CD14-positive monocyte (primary cell): ENCODE measurements around the gene ILF2. TPM values are rescaled to one million over a fixed set of nuclear protein-coding genes. Genes with fewer than 3 reads are reported as not detected.

ENCODE experiments used
- DNase-seq, 3 donors: peaks; one replicate each; pipeline ENCODE4 v3.0.0-alpha.2; 2011 to 2022
- H2AFZ ChIP-seq: 2 replicates; pipeline ENCODE4 v1.6.0; 2012; ENCODE audit warnings: mild to moderate bottlenecking, low read depth, low read length, inconsistent platforms; ENCODE audit not compliant: insufficient read depth, poor library complexity, severe bottlenecking
- H3K27ac ChIP-seq, 2 donors: 1 replicate in 1 of 2; 2 replicates in 1 of 2; pipeline ENCODE4 v1.5.1; 2012 to 2013; ENCODE audit warnings: low read length in 2 of 2, control low read depth in 1 of 2, inconsistent platforms in 1 of 2, low read depth in 1 of 2, mild to moderate bottlenecking in 1 of 2
- H3K27me3 ChIP-seq, 2 donors: one replicate each; pipeline versions ENCODE4 v1.6.0 to v1.6.1; 2011 to 2013; ENCODE audit warnings: low read length in 2 of 2; ENCODE audit not compliant: control insufficient read depth in 2 of 2, insufficient read depth in 2 of 2
- H3K36me3 ChIP-seq, 2 donors: replicated peaks in 1 of 2; 1 replicate in 1 of 2; 2 replicates in 1 of 2; pipeline versions ENCODE4 v1.5.1 to v1.6.1; 2012 to 2013; ENCODE audit warnings: low read length in 2 of 2, control low read depth in 1 of 2, inconsistent platforms in 1 of 2, mild to moderate bottlenecking in 1 of 2; ENCODE audit not compliant: insufficient read depth in 2 of 2, control insufficient read depth in 1 of 2
- H3K4me1 ChIP-seq, 2 donors: 1 replicate in 1 of 2; 2 replicates in 1 of 2; pipeline versions ENCODE4 v1.5.1 to v1.6.1; 2012 to 2013; ENCODE audit warnings: low read length in 2 of 2, control low read depth in 1 of 2, inconsistent platforms in 1 of 2, mild to moderate bottlenecking in 1 of 2, moderate library complexity in 1 of 2; ENCODE audit not compliant: insufficient read depth in 2 of 2, control insufficient read depth in 1 of 2
- H3K4me2 ChIP-seq: replicated peaks from 2 replicates; pipeline ENCODE3; 2012; ENCODE audit warnings: low read length, moderate library complexity, mild to moderate bottlenecking; ENCODE audit not compliant: poor library complexity, severe bottlenecking; ENCODE audit errors: extremely low read depth
- H3K4me3 ChIP-seq, 3 experiments: fragments of 200-600 bp in 1 of 3; sonication (generic) in 1 of 3; replicated peaks in 1 of 3; 1 replicate in 2 of 3; 2 replicates in 1 of 3; pipeline ENCODE4 v1.5.1; 2011 to 2013; ENCODE audit warnings: low read length in 3 of 3, mild to moderate bottlenecking in 3 of 3, control low read depth in 2 of 3, low read depth in 2 of 3, inconsistent platforms in 1 of 3, moderate library complexity in 1 of 3
- H3K79me2 ChIP-seq: 2 replicates; pipeline ENCODE4 v1.6.0; 2012; ENCODE audit warnings: mild to moderate bottlenecking, control low read depth, inconsistent platforms, low read length, moderate library complexity; ENCODE audit not compliant: insufficient read depth
- H3K9ac ChIP-seq: 2 replicates; pipeline ENCODE4 v1.6.0; 2017; ENCODE audit warnings: low read length, mild to moderate bottlenecking; ENCODE audit not compliant: insufficient read depth, poor library complexity, severe bottlenecking
- H3K9me3 ChIP-seq, 2 donors: replicated peaks in 1 of 2; 1 replicate in 1 of 2; 2 replicates in 1 of 2; pipeline versions ENCODE4 v1.5.1 to v1.6.1; 2012 to 2013; ENCODE audit warnings: low read length in 2 of 2, control low read depth in 1 of 2; ENCODE audit not compliant: control insufficient read depth in 1 of 2, insufficient read depth in 1 of 2
- H4K20me1 ChIP-seq: 2 replicates; pipeline ENCODE4 v1.6.0; 2012; ENCODE audit warnings: mild to moderate bottlenecking, low read length, control low read depth, moderate library complexity; ENCODE audit not compliant: insufficient read depth
- H3K27ac Mint-ChIP-seq, 7 donors: one replicate each; pipeline ENCODE4 v1.8.0; 2020; ENCODE audit warnings: mild to moderate bottlenecking in 7 of 7, mixed read lengths in 7 of 7, moderate library complexity in 6 of 7, inconsistent platforms in 2 of 7
- H3K27me3 Mint-ChIP-seq, 3 donors: one replicate each; pipeline ENCODE4 v1.8.0; 2021 to 2022; ENCODE audit warnings: low read depth in 3 of 3, mild to moderate bottlenecking in 3 of 3, mixed read lengths in 3 of 3, moderate library complexity in 3 of 3, inconsistent platforms in 1 of 3
- H3K36me3 Mint-ChIP-seq, 2 donors: one replicate each; pipeline ENCODE4 v1.8.0; 2020; ENCODE audit warnings: mixed read lengths in 2 of 2, inconsistent platforms in 1 of 2, mild to moderate bottlenecking in 1 of 2
- H3K4me1 Mint-ChIP-seq: one replicate; pipeline ENCODE4 v1.8.0; 2020; ENCODE audit warnings: mild to moderate bottlenecking, mixed read lengths
- H3K4me3 Mint-ChIP-seq, 2 donors: one replicate each; pipeline ENCODE4 v1.8.0; 2020; ENCODE audit warnings: mild to moderate bottlenecking in 2 of 2, mixed read lengths in 2 of 2, moderate library complexity in 1 of 2
- H3K9me3 Mint-ChIP-seq, 7 donors: one replicate each; pipeline ENCODE4 v1.8.0; 2020 to 2022; ENCODE audit warnings: mixed read lengths in 7 of 7, mild to moderate bottlenecking in 6 of 7, moderate library complexity in 6 of 7, inconsistent platforms in 2 of 7
- CTCF ChIP-seq: fragments of 200-600 bp; IDR thresholded peaks from one replicate; pipeline ENCODE4 v1.8.0; 2022; ENCODE audit warnings: antibody characterized with exemption, mild to moderate bottlenecking
- WGBS: methylation state at CpG from one replicate; pipeline ENCODE4 v1.1.5; 2013; ENCODE audit warnings: missing lambda C conversion rate; ENCODE audit not compliant: insufficient coverage; 5-methylcytosine and 5-hydroxymethylcytosine counted together
- intact Hi-C, 2 donors: fragments of 100-400 bp; cut with micrococcal nuclease; formaldehyde crosslinking; loops; one replicate each; pipeline versions ENCODE4 v1.15.0 to v1.15.1; 2023
- polyA plus RNA-seq, 3 donors: library from polyadenylated mRNA; depleted of rRNA in 1 of 3; unstranded in 2 of 3; stranded (reverse) in 1 of 3; fragments of 300-500 nt in 2 of 3; fragments of >200 nt in 1 of 3; fragmentation: Illumina TruSeq in 2 of 3; gene quantifications; 1 replicate in 2 of 3; 2 replicates in 1 of 3; pipeline ENCODE4 v1.2.3, GENCODE V29; 2012 to 2021

ILF2 gene
- polyA plus RNA-seq, 3 donors: 103 to 118 (median 115) TPM

- Histone ChIP-seq H3K9me3 (no peaks in the 10 kb centered on the region), H3K27me3 (peaks cover 0 to 3% of the 10 kb centered on the region in 2 donors), H3K36me3 (no peaks in the 10 kb centered on the region), H3K27ac (no peak overlapping the region), H3K79me2 (no peaks in the 10 kb centered on the region), H3K4me1 (peaks cover 35 to 39% of the 10 kb centered on the region in 2 donors), H3K4me2 (no peak overlapping the region), H2AFZ (no peak overlapping the region), H3K4me3 (no peak overlapping the region), H3K9ac (no peak overlapping the region), H4K20me1 (no peaks in the 10 kb centered on the region)
- peaks cover 9 to 16% (median 14%) of the 10 kb centered on the region in 3 donors for H3K27me3 Mint-ChIP-seq
- 98% methylated on average over 4 of the region's 10 CpGs for WGBS
- no peak for TF ChIP-seq CTCF
- intact Hi-C loops: loop anchor here in 1 of 2 donors (10.0 kb wide), 1 partner anchor 50 kb away; no protein-coding TSS in a partner anchor
- peaks cover 47% of the 10 kb centered on the region for H3K4me1 Mint-ChIP-seq
- H3K9me3 Mint-ChIP-seq: peaks cover 0 to 2% (median 0%) of the 10 kb centered on the region in 7 donors
- H3K27ac Mint-ChIP-seq: no peak overlapping the region
- no peak overlapping the region for H3K4me3 Mint-ChIP-seq
- DNase-seq: no peak
- peaks cover 0 to 2% of the 10 kb centered on the region in 2 donors for H3K36me3 Mint-ChIP-seq
These were observed 45.7 kb downstream of the ILF2 start for GRCh38 chr1:153624965-153625611.

GRCh38 chr1:153623101-153623500 is 47.7 kb downstream of the ILF2 start:
- Mint-ChIP-seq H3K4me1 (peaks cover 39% of the 10 kb centered on the region), H3K27me3 (peaks cover 9 to 16% (median 14%) of the 10 kb centered on the region in 3 donors), H3K36me3 (peaks cover 0 to 6% of the 10 kb centered on the region in 2 donors), H3K9me3 (peaks cover 0 to 9% (median 4%) of the 10 kb centered on the region in 7 donors), H3K27ac (peak overlapping the region; percentile 58 to 87 (median 65)), H3K4me3 (peak overlapping the region; percentile 51 to 82)
- Histone ChIP-seq H3K9ac (no peak overlapping the region), H3K36me3 (no peaks in the 10 kb centered on the region), H3K9me3 (peaks cover 0 to 4% of the 10 kb centered on the region in 2 donors), H3K79me2 (no peaks in the 10 kb centered on the region), H2AFZ (peak overlapping the region; percentile 72), H3K4me3 (peak overlapping the region in 1 of 3 experiments; percentile 23), H4K20me1 (no peaks in the 10 kb centered on the region), H3K4me1 (peaks cover 32 to 39% of the 10 kb centered on the region in 2 donors), H3K27ac (peak overlapping the region; percentile 16 to 56), H3K27me3 (peaks cover 0 to 3% of the 10 kb centered on the region in 2 donors), H3K4me2 (peak overlapping the region; percentile 42)
- intact Hi-C loops: loop anchor here in 1 of 2 donors (10.0 kb wide), 1 partner anchor 48 kb away; no protein-coding TSS in a partner anchor
- WGBS: 38% methylated on average over 4 of the region's 7 CpGs
- DNase-seq: peak; percentile 30 to 66 (median 57)
- no peak for TF ChIP-seq CTCF
